GM23338 (cell line): ENCODE data around the gene PIGC. TPM values are rescaled to one million over a fixed set of nuclear protein-coding genes. Genes with fewer than 3 reads are reported as not detected.

Source experiments
- ATAC-seq: fragments of 200-7000 bp; cut with Tn5 transposase; 3 replicates; pipeline ENCODE4 v1.9.1; 2020
- DNase-seq: peaks from one replicate; pipeline ENCODE4 v3.0.0-alpha.2; 2015; ENCODE audit warnings: low spot score
- H2AFZ ChIP-seq: fragments of 200-600 bp; sonication (generic); 2 replicates; pipeline ENCODE4 v1.8.0; 2016; ENCODE audit warnings: antibody characterized with exemption, mild to moderate bottlenecking, moderate library complexity
- H3F3A ChIP-seq: fragments of 200-600 bp; sonication (generic); replicated peaks from 2 replicates; pipeline ENCODE4 v1.8.0; 2017; ENCODE audit warnings: antibody characterized with exemption, mixed run types, low read depth
- H3K27ac ChIP-seq: fragments of 200-600 bp; sonication (generic); 2 replicates; pipeline ENCODE4 v1.6.1; 2016; ENCODE audit warnings: low read depth
- H3K27me3 ChIP-seq: fragments of 200-600 bp; sonication (generic); 2 replicates; pipeline ENCODE4 v1.8.0; 2016; ENCODE audit warnings: mild to moderate bottlenecking, mixed run types, moderate library complexity; ENCODE audit not compliant: insufficient read depth
- H3K36me3 ChIP-seq: fragments of 200-600 bp; sonication (generic); 2 replicates; pipeline ENCODE4 v1.8.0; 2016; ENCODE audit warnings: mild to moderate bottlenecking; ENCODE audit not compliant: insufficient read depth
- H3K4me1 ChIP-seq: fragments of 200-600 bp; sonication (generic); 2 replicates; pipeline ENCODE4 v1.8.0; 2016; ENCODE audit warnings: mild to moderate bottlenecking, moderate library complexity; ENCODE audit not compliant: insufficient read depth
- H3K4me2 ChIP-seq: fragments of 200-600 bp; sonication (generic); 2 replicates; pipeline ENCODE4 v1.7.1; 2017; ENCODE audit warnings: mixed run types
- H3K4me3 ChIP-seq: fragments of 200-600 bp; sonication (generic); 2 replicates; pipeline ENCODE4 v1.6.1; 2016; ENCODE audit warnings: mixed run types
- H3K79me2 ChIP-seq: fragments of 200-600 bp; sonication (generic); replicated peaks from 2 replicates; pipeline ENCODE4 v1.8.0; 2017; ENCODE audit warnings: mild to moderate bottlenecking; ENCODE audit not compliant: insufficient read depth
- H3K9me2 ChIP-seq: fragments of 200-600 bp; sonication (generic); 2 replicates; pipeline ENCODE4 v1.8.0; 2017; ENCODE audit not compliant: insufficient read depth
- H4K20me1 ChIP-seq: fragments of 200-600 bp; sonication (generic); replicated peaks from 2 replicates; pipeline ENCODE4 v1.8.0; 2017; ENCODE audit warnings: mild to moderate bottlenecking; ENCODE audit not compliant: insufficient read depth
- H3K27ac Mint-ChIP-seq: 2 replicates; pipeline ENCODE4 v1.8.0; 2020; ENCODE audit warnings: inconsistent platforms, mild to moderate bottlenecking, moderate library complexity, mixed read lengths
- H3K27me3 Mint-ChIP-seq: 3 replicates; pipeline ENCODE4 v1.8.0; 2022; ENCODE audit warnings: low read depth, mild to moderate bottlenecking, moderate library complexity, mixed read lengths, inconsistent platforms; ENCODE audit not compliant: insufficient read depth, poor library complexity
- H3K36me3 Mint-ChIP-seq: 3 replicates; pipeline ENCODE4 v1.8.0; 2021; ENCODE audit warnings: low read depth, mild to moderate bottlenecking, inconsistent platforms, moderate library complexity, mixed read lengths
- H3K4me1 Mint-ChIP-seq: 3 replicates; pipeline ENCODE4 v1.8.0; 2020; ENCODE audit warnings: mild to moderate bottlenecking, inconsistent platforms, mixed read lengths
- H3K4me3 Mint-ChIP-seq: 3 replicates; pipeline ENCODE4 v1.8.0; 2021; ENCODE audit warnings: moderate library complexity, mild to moderate bottlenecking, inconsistent platforms, mixed read lengths
- H3K9me3 Mint-ChIP-seq: 3 replicates; pipeline ENCODE4 v1.8.0; 2020; ENCODE audit warnings: moderate library complexity, mild to moderate bottlenecking, inconsistent platforms, mixed read lengths
- CREB1 ChIP-seq: fragments of 250-450 bp; sonication (Bioruptor Pico); IDR thresholded peaks from 2 replicates; pipeline ENCODE4 v1.5.0; 2020; ENCODE audit warnings: low read depth, mild to moderate bottlenecking, moderate library complexity
- CTCF ChIP-seq, 2 experiments: fragments of 200-600 bp in 1 of 2; sonication (generic) in 1 of 2; conservative IDR thresholded peaks; 2 replicates each; pipeline versions ENCODE4 v1.5.1 to v1.6.1; 2016 to 2017; ENCODE audit warnings: antibody characterized with exemption in 2 of 2, low read depth in 2 of 2, mild to moderate bottlenecking in 2 of 2, moderate library complexity in 1 of 2
- ETS1 ChIP-seq: IDR thresholded peaks from 2 replicates; pipeline ENCODE4 v1.6.1; 2016; ENCODE audit warnings: antibody characterized with exemption
- EZH2 ChIP-seq: fragments of 200-600 bp; sonication (generic); IDR thresholded peaks from one replicate; pipeline ENCODE4 v1.8.0; 2017; ENCODE audit warnings: antibody characterized with exemption, mild to moderate bottlenecking, low read depth; ENCODE audit not compliant: unreplicated experiment
- EZH2phosphoT487 ChIP-seq: fragments of 200-600 bp; sonication (generic); IDR thresholded peaks from one replicate; pipeline ENCODE4 v1.8.1; 2018; ENCODE audit warnings: antibody characterized with exemption; ENCODE audit not compliant: unreplicated experiment
- JUNB ChIP-seq: IDR thresholded peaks from one replicate; pipeline ENCODE4 v1.6.1; 2016; ENCODE audit warnings: antibody characterized with exemption; ENCODE audit not compliant: unreplicated experiment
- NANOG ChIP-seq: IDR thresholded peaks from 2 replicates; pipeline ENCODE4 v1.6.1; 2016; ENCODE audit warnings: antibody characterized with exemption, borderline replicate concordance
- POLR2AphosphoS5 ChIP-seq: IDR thresholded peaks from 2 replicates; pipeline ENCODE4 v1.6.1; 2016; ENCODE audit warnings: antibody characterized with exemption, low read depth
- STAT1 ChIP-seq: IDR thresholded peaks from one replicate; pipeline ENCODE4 v1.6.1; 2016; ENCODE audit warnings: antibody characterized with exemption; ENCODE audit not compliant: unreplicated experiment
- ZNF114 ChIP-seq: fragments of 250-450 bp; sonication (Bioruptor Pico); IDR thresholded peaks from 2 replicates; pipeline ENCODE4 v1.5.0; 2020; ENCODE audit warnings: mild to moderate bottlenecking, moderate library complexity
- ZNF331 ChIP-seq: fragments of 250-450 bp; sonication (Bioruptor Pico); IDR thresholded peaks from 2 replicates; pipeline ENCODE4 v1.5.0; 2020; ENCODE audit warnings: low read depth, mild to moderate bottlenecking, moderate library complexity
- ZNF462 ChIP-seq: fragments of 250-450 bp; sonication (Bioruptor Pico); IDR thresholded peaks from 2 replicates; pipeline ENCODE4 v1.5.0; 2020; ENCODE audit warnings: mild to moderate bottlenecking, moderate library complexity
- long read RNA-seq: library from polyadenylated mRNA; unstranded; transcript quantifications from one replicate; pipeline ENCODE4 v2.0.0, GENCODE V29; 2020; ENCODE audit not compliant: unreplicated experiment
- polyA plus RNA-seq: library from polyadenylated mRNA; unstranded; fragments of >200 nt; fragmentation: Nextera tagmentation; extraction: Ambion mirVana; gene quantifications from 2 replicates; pipeline ENCODE4 v1.2.1, GENCODE V29; 2016
- total RNA-seq: library from RNA; depleted of rRNA; stranded (reverse); fragments of >200 nt; shearing (Covaris generic); gene quantifications from 2 replicates; pipeline ENCODE4 v1.2.3, GENCODE V29; 2014; rRNA removed
- TF ChIP-seq, protein P1 (sequence below): IDR thresholded peaks from one replicate; pipeline ENCODE4 v1.6.1; 2018; ENCODE audit warnings: antibody characterized with exemption; ENCODE audit not compliant: unreplicated experiment

Gene PIGC
- total RNA-seq (22.5 and 25.2 TPM in 2 replicates), polyA plus RNA-seq (24.3 and 28.1 TPM in 2 replicates)
- long read RNA-seq, transcript PIGC-201 (2 exons, 1,447 nt) = major isoform, 31 of 37 reads
- long read RNA-seq, partial matches to known transcripts = 0 of 37 reads
- long read RNA-seq, other reads (novel, unspliced or antisense) = 6 of 37 reads

- Mint-ChIP-seq H3K27ac (peak within 1 kb of the TSS; percentile 84), H3K36me3 (peaks cover 13% of the 10 kb centered on the region), H3K4me1 (peaks cover 5% of the 10 kb centered on the region; the same call in 2 of the 3 replicates), H3K27me3 (peaks cover 5% of the 10 kb centered on the region), H3K9me3 (no peaks in the 10 kb centered on the region), H3K4me3 (peak within 1 kb of the TSS; percentile 90)
- H3K27ac ChIP-seq = no peak within 1 kb of the TSS
- no peaks in the 10 kb centered on the region for H3K27me3 ChIP-seq
- H3K79me2 ChIP-seq = peaks cover 17% of the 10 kb centered on the region
- ATAC-seq (peak; percentile 99), DNase-seq (peak; percentile 97)
- H3K4me2 ChIP-seq = peak within 1 kb of the TSS; percentile 75
- peak within 1 kb of the TSS; percentile 85 for H2AFZ ChIP-seq
- no peaks in the 10 kb centered on the region for H4K20me1 ChIP-seq
- H3K9me2 ChIP-seq = no peaks in the 10 kb centered on the region
- H3K36me3 ChIP-seq = no peaks in the 10 kb centered on the region
- peaks cover 6% of the 10 kb centered on the region; the same call in 1 of the 2 replicates for H3K4me1 ChIP-seq
- H3F3A ChIP-seq = no peaks in the 10 kb centered on the region
- H3K4me3 ChIP-seq = peak within 1 kb of the TSS; percentile 87
- TF ChIP-seq CTCF (conservative IDR thresholded peaks at IDR 0.05; ENCODE audit: low read depth in 2 of 2) (peak; percentile 81 to 93), ZNF462 (CRISPR knock-in tag) (no peak), CREB1 (CRISPR knock-in tag) (peak; percentile 50), EZH2 (no peak), JUNB (no peak), ZNF331 (CRISPR knock-in tag) (no peak), EZH2phosphoT487 (no peak), ETS1 (peak; percentile 27; the same call in 1 of the 2 replicates), POLR2AphosphoS5 (peak; percentile 70), ZNF114 (CRISPR knock-in tag) (no peak), NANOG (no peak), STAT1 (no peak)
- TF ChIP-seq, protein P1, sequence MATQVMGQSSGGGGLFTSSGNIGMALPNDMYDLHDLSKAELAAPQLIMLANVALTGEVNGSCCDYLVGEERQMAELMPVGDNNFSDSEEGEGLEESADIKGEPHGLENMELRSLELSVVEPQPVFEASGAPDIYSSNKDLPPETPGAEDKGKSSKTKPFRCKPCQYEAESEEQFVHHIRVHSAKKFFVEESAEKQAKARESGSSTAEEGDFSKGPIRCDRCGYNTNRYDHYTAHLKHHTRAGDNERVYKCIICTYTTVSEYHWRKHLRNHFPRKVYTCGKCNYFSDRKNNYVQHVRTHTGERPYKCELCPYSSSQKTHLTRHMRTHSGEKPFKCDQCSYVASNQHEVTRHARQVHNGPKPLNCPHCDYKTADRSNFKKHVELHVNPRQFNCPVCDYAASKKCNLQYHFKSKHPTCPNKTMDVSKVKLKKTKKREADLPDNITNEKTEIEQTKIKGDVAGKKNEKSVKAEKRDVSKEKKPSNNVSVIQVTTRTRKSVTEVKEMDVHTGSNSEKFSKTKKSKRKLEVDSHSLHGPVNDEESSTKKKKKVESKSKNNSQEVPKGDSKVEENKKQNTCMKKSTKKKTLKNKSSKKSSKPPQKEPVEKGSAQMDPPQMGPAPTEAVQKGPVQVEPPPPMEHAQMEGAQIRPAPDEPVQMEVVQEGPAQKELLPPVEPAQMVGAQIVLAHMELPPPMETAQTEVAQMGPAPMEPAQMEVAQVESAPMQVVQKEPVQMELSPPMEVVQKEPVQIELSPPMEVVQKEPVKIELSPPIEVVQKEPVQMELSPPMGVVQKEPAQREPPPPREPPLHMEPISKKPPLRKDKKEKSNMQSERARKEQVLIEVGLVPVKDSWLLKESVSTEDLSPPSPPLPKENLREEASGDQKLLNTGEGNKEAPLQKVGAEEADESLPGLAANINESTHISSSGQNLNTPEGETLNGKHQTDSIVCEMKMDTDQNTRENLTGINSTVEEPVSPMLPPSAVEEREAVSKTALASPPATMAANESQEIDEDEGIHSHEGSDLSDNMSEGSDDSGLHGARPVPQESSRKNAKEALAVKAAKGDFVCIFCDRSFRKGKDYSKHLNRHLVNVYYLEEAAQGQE = no peak
These were observed at the start of gene PIGC for GRCh38 chr1:172443666-172444453. Gene PIGC, minus strand, starts transcription at chr1:172444069. Its CDS starts 1,447 bp downstream, at chr1:172442622.
